ENCODE data around the gene CCDC18. TPM values are rescaled to one million over a fixed set of nuclear protein-coding genes. Genes with fewer than 3 reads are reported as not detected.

CCDC18 gene
- polyA plus RNA-seq, 1 donor from 2014 or later: 5.7 TPM

GRCh38 chr1:93140106-93140505, 40.4 kb upstream of the CCDC18 start:
- H3K9ac ChIP-seq (ENCODE audit: low read length): no peak overlapping the region
- H4K20me1 ChIP-seq (ENCODE audit: insufficient read depth): no peaks in the 10 kb centered on the region
- H3K4me3 ChIP-seq (ENCODE audit: low read length): no peak overlapping the region
- TF ChIP-seq REST (IDR thresholded peaks at IDR 0.05; ENCODE audit: borderline replicate concordance) (no peak), CTCF (IDR thresholded peaks at IDR 0.05; ENCODE audit: poor library complexity, severe bottlenecking) (no peak), SMC3 (conservative IDR thresholded peaks at IDR 0.05; ENCODE audit: poor library complexity) (no peak), POLR2AphosphoS5 (IDR thresholded peaks at IDR 0.05) (no peak), EZH2 (IDR thresholded peaks at IDR 0.05; ENCODE audit: borderline replicate concordance, insufficient read depth, low read length, poor library complexity, severe bottlenecking) (no peak), TAF1 (IDR thresholded peaks at IDR 0.05; ENCODE audit: low read depth) (no peak), RAD21 (conservative IDR thresholded peaks at IDR 0.05) (no peak), MXI1 (conservative IDR thresholded peaks at IDR 0.05; ENCODE audit: poor library complexity, severe bottlenecking) (no peak), EP300 (conservative IDR thresholded peaks at IDR 0.05; ENCODE audit: poor library complexity, severe bottlenecking) (no peak)
- H3K27ac ChIP-seq (ENCODE audit: low read length): no peak overlapping the region
- peaks cover 4% of the 10 kb centered on the region for H3K36me3 ChIP-seq (ENCODE audit: insufficient read depth, low read length)
- H2AFZ ChIP-seq (ENCODE audit: low read depth, low read length): no peak overlapping the region
- H3K27me3 ChIP-seq (ENCODE audit: insufficient read depth, low read depth, low read length): no peaks in the 10 kb centered on the region
- H3K4me2 ChIP-seq (ENCODE audit: low read length): no peak overlapping the region
- no peaks in the 10 kb centered on the region for H3K9me3 ChIP-seq (ENCODE audit: low read length)
- no peaks in the 10 kb centered on the region for H3F3A ChIP-seq (ENCODE audit: insufficient read depth, low read length, poor library complexity, severe bottlenecking)
- H3K79me2 ChIP-seq (replicated peaks; ENCODE audit: insufficient read depth, low read length): peaks cover 4% of the 10 kb centered on the region
- no peaks in the 10 kb centered on the region for H3K9me2 ChIP-seq (ENCODE audit: insufficient read depth, low read length)

GRCh38 chr1:93142161-93142560, 38.4 kb upstream of the CCDC18 start:
- H3K9me3 ChIP-seq (ENCODE audit: low read length): no peaks in the 10 kb centered on the region
- H3K27ac ChIP-seq (ENCODE audit: low read length): no peak overlapping the region
- no peaks in the 10 kb centered on the region for H4K20me1 ChIP-seq (ENCODE audit: insufficient read depth)
- no peak overlapping the region for H3K4me3 ChIP-seq (ENCODE audit: low read length)
- H3K4me2 ChIP-seq (ENCODE audit: low read length): no peak overlapping the region
- no peak overlapping the region for H2AFZ ChIP-seq (ENCODE audit: low read depth, low read length)
- no peak overlapping the region for H3K9ac ChIP-seq (ENCODE audit: low read length)
- H3K36me3 ChIP-seq (ENCODE audit: insufficient read depth, low read length): no peaks in the 10 kb centered on the region
- no peaks in the 10 kb centered on the region for H3K9me2 ChIP-seq (ENCODE audit: insufficient read depth, low read length)
- H3F3A ChIP-seq (ENCODE audit: insufficient read depth, low read length, poor library complexity, severe bottlenecking): no peaks in the 10 kb centered on the region
- no peaks in the 10 kb centered on the region for H3K27me3 ChIP-seq (ENCODE audit: insufficient read depth, low read depth, low read length)
- H3K79me2 ChIP-seq (replicated peaks; ENCODE audit: insufficient read depth, low read length): peaks cover 4% of the 10 kb centered on the region
- TF ChIP-seq MXI1 (conservative IDR thresholded peaks at IDR 0.05; ENCODE audit: poor library complexity, severe bottlenecking) (no peak), RAD21 (conservative IDR thresholded peaks at IDR 0.05) (no peak), TAF1 (IDR thresholded peaks at IDR 0.05; ENCODE audit: low read depth) (no peak), REST (IDR thresholded peaks at IDR 0.05; ENCODE audit: borderline replicate concordance) (no peak)
